Neural progenitor cell (in vitro differentiated cells): Measurements from ENCODE around the gene COPB1.

Experiments
- EZH2 ChIP-seq: fragments of 200-600 bp; sonication (generic); IDR thresholded peaks from 2 replicates; pipeline ENCODE4 v1.6.1; 2017; ENCODE audit warnings: antibody characterized with exemption, mild to moderate bottlenecking, moderate library complexity
- EZH2phosphoT487 ChIP-seq: fragments of 200-600 bp; sonication (generic); IDR thresholded peaks from 2 replicates; pipeline ENCODE4 v1.6.1; 2017; ENCODE audit warnings: antibody characterized with exemption
- TF ChIP-seq, protein P1 (sequence below): fragments of 200-600 bp; sonication (generic); IDR thresholded peaks from 2 replicates; pipeline ENCODE4 v1.5.1; 2017; ENCODE audit warnings: antibody characterized with exemption, mild to moderate bottlenecking

DNA sequence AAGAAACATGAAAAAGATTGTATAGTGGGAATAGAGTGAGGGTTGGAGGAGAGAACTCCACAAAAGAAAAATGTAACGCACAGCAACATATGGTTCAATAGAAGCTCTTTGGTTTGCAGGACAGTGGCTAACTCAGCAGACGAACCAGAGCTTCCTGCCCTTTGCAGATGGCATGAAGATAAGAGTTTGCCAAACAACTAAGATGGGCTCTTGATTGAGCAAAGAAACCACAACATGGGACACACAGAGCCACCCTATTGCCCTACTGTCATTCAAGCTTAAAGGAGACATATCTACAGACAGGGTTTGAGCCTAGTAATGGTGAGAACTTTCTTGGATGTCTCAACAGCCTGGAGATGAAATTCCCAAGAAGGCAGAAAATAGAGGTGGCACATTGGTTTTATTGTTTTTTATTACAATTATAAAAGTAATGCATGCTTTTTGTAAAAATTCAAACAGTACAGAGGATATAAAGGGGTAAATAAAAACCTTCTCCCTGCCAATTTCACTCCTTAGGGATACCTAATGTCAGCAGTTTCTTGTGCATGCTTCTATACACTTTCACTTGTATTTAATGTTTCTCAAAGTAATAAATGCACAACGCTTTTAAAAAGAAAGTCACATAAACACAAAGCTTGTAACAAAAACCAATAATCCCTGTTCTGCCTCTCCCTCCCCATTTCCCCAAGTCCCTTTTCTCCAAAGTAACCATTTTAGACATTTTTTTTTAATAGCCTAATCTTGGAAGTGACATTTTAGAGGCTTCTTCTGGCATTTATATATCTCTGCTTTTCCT, 63.7 kb downstream of the COPB1 start:
- TF ChIP-seq, protein P1, sequence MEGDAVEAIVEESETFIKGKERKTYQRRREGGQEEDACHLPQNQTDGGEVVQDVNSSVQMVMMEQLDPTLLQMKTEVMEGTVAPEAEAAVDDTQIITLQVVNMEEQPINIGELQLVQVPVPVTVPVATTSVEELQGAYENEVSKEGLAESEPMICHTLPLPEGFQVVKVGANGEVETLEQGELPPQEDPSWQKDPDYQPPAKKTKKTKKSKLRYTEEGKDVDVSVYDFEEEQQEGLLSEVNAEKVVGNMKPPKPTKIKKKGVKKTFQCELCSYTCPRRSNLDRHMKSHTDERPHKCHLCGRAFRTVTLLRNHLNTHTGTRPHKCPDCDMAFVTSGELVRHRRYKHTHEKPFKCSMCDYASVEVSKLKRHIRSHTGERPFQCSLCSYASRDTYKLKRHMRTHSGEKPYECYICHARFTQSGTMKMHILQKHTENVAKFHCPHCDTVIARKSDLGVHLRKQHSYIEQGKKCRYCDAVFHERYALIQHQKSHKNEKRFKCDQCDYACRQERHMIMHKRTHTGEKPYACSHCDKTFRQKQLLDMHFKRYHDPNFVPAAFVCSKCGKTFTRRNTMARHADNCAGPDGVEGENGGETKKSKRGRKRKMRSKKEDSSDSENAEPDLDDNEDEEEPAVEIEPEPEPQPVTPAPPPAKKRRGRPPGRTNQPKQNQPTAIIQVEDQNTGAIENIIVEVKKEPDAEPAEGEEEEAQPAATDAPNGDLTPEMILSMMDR, result no peak
- TF ChIP-seq EZH2 (no peak), EZH2phosphoT487 (no peak)
